Measurements from ENCODE around the gene MRTFA. TPM values are rescaled to one million over a fixed set of nuclear protein-coding genes. Genes with fewer than 3 reads are reported as not detected.

Gene MRTFA
- total RNA-seq, 4 donors from 2014 or later: 81.6 to 109 (median 94.5) TPM

DNA sequence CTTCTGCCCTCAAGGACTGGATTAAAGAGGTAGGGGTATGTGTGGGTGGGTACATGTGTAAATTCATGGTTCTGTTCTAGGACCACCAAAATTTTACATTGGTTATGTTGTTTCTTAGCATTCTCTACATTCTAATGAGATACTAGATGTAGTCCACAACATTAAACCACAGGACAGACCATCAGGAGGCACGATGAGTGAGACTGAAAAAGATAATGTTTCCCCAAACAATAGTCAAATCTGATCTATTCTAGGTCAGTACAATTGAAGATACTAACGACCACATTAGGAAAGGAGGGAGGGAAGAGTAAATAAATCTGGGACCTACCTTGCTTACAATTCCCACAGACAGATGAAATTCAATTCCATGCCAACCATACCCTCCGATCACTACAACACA is 42.2 kb downstream of the MRTFA start:
- TF ChIP-seq POLR2AphosphoS5 (IDR thresholded peaks at IDR 0.05) (no peak), POLR2A (IDR thresholded peaks at IDR 0.05) (no peak), EP300 (IDR thresholded peaks at IDR 0.05) (no peak)
- TF ChIP-seq, protein P1, sequence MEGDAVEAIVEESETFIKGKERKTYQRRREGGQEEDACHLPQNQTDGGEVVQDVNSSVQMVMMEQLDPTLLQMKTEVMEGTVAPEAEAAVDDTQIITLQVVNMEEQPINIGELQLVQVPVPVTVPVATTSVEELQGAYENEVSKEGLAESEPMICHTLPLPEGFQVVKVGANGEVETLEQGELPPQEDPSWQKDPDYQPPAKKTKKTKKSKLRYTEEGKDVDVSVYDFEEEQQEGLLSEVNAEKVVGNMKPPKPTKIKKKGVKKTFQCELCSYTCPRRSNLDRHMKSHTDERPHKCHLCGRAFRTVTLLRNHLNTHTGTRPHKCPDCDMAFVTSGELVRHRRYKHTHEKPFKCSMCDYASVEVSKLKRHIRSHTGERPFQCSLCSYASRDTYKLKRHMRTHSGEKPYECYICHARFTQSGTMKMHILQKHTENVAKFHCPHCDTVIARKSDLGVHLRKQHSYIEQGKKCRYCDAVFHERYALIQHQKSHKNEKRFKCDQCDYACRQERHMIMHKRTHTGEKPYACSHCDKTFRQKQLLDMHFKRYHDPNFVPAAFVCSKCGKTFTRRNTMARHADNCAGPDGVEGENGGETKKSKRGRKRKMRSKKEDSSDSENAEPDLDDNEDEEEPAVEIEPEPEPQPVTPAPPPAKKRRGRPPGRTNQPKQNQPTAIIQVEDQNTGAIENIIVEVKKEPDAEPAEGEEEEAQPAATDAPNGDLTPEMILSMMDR (IDR thresholded peaks at IDR 0.05): no peak
- H3K27me3 ChIP-seq: no peaks in the 10 kb centered on the region
- H3K27ac ChIP-seq: no peak overlapping the region
- WGBS: 80% methylated on average over 3 of the region's 3 CpGs
- H3K4me1 ChIP-seq: peaks cover 49% of the 10 kb centered on the region
- no peak overlapping the region for H3K4me3 ChIP-seq
- no peak for DNase-seq (ENCODE audit: low spot score in 2 of 2)
- H3K36me3 ChIP-seq: no peaks in the 10 kb centered on the region
- H3K9me3 ChIP-seq: no peaks in the 10 kb centered on the region

DNA sequence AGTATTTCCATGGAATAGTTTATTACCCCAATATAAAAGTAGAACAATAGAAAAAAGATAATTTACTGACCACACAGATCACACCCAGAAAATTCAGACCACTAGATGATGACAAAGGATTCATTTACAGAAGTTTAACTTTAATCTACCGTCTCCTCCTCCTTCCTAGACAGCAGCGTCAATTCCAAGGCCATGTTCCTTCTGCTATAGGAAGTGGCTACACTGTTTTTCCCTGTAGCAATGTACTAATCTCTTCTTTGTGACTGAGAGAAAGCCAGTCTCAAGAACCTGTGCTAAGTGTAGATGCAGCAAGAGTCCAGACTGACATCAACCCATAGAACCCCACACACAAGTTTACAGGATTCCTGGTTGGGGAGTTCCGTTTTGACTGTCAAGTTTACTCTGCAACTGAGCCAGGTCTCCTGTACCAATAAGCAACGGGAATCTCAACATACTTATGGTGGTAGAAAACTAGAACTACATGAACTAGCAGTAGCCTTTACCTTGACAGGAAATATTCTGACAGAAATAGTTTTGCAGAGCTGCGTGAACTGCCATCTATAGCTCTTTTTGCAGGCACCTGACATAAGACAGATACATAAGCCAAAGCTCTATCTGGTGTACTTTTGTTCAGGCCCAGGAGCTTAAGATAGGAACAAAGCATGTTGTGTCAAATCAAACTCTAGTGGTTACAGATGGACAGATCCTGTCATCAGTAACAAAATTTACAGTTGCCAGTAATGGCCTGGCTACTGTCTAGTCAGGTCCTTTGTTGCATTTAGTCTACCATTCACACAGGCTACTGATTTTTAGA is 42.9 kb downstream of the MRTFA start:
- no peaks in the 10 kb centered on the region for H3K27me3 ChIP-seq
- WGBS: 61% methylated on average over 5 of the region's 5 CpGs
- H3K4me3 ChIP-seq: no peak overlapping the region
- no peak overlapping the region for H3K27ac ChIP-seq
- H3K36me3 ChIP-seq: no peaks in the 10 kb centered on the region
- TF ChIP-seq, protein P1 (IDR thresholded peaks at IDR 0.05): no peak
- TF ChIP-seq POLR2A (IDR thresholded peaks at IDR 0.05) (no peak), POLR2AphosphoS5 (IDR thresholded peaks at IDR 0.05) (no peak), EP300 (IDR thresholded peaks at IDR 0.05) (no peak)
- H3K4me1 ChIP-seq: peaks cover 48% of the 10 kb centered on the region
- DNase-seq (ENCODE audit: low spot score in 2 of 2): no peak
- H3K9me3 ChIP-seq: no peaks in the 10 kb centered on the region

DNA sequence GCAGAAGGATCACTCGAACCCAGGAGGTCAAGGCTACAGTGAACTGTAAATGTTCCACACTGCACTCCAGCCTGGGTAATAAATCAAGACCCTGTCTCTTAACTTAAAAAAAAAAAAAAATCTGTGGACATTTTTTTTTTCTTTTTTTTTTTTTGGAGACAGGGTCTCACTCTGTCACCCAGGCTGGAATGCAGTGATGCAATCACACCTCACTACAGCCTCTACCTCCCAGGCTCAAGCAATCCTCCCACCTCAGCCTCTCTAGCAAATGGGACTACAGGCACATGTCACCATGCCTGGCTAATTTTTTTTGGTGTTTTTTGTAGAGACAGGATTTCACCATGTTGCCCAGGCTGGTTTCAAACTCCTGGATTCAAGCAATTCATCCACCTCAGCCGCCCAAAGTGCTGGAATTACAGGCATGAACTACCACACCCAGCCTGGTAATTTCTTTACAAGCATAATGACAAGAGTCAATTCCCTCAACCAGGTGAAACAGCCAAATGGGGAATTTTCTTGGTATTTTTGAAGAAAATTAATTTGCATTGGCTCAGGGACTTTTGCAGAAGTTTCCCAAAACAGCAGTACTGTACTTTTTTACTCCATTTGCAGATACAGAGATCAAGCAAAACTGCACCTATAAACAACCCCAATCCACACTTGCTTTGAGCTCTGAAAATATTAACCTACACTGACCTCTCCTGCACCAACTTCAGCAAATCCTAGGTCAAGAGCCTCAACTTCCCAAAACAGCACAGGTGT is 44.0 kb downstream of the MRTFA start:
- Histone ChIP-seq H3K36me3 (peaks cover 1% of the 10 kb centered on the region), H3K9me3 (no peaks in the 10 kb centered on the region), H3K4me1 (peaks cover 37% of the 10 kb centered on the region), H3K27ac (no peak overlapping the region), H3K27me3 (no peaks in the 10 kb centered on the region), H3K4me3 (no peak overlapping the region)
- no peak for DNase-seq (ENCODE audit: low spot score in 2 of 2)
- 54% methylated on average over 2 of the region's 2 CpGs for WGBS
- TF ChIP-seq EP300 (IDR thresholded peaks at IDR 0.05): no peak
- TF ChIP-seq, protein P1 (IDR thresholded peaks at IDR 0.05): no peak
- TF ChIP-seq POLR2AphosphoS5 (IDR thresholded peaks at IDR 0.05): no peak
- no peak for TF ChIP-seq POLR2A (IDR thresholded peaks at IDR 0.05)

DNA sequence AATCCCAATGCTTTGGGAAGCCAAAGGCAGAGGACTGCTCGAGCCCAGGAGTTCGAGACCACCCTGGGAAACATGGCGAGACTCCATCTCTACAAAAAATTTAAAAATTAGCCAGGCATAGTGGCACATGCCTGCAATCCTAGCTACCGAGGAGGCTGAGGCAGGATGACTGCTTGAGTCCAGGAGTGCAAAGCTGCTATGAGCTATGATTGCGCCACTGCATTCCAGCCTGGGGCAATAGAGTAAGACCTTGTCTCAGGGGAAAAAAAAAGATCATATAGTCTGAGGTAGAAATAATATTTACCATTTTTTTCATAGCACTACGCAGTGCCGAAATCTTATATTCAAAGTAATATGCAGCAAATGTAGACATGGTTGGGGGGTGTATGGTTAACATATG is 47.8 kb downstream of the MRTFA start:
- Histone ChIP-seq H3K4me3 (no peak overlapping the region), H3K9me3 (no peaks in the 10 kb centered on the region), H3K36me3 (peaks cover 8% of the 10 kb centered on the region), H3K4me1 (peaks cover 16% of the 10 kb centered on the region), H3K27me3 (no peaks in the 10 kb centered on the region), H3K27ac (no peak overlapping the region)
- no peak for TF ChIP-seq POLR2A (IDR thresholded peaks at IDR 0.05)
- TF ChIP-seq EP300 (IDR thresholded peaks at IDR 0.05): no peak
- TF ChIP-seq, protein P1 (IDR thresholded peaks at IDR 0.05): no peak
- no peak for TF ChIP-seq POLR2AphosphoS5 (IDR thresholded peaks at IDR 0.05)
- DNase-seq (ENCODE audit: low spot score in 2 of 2): no peak
- 86% methylated on average over 7 of the region's 7 CpGs for WGBS

DNA sequence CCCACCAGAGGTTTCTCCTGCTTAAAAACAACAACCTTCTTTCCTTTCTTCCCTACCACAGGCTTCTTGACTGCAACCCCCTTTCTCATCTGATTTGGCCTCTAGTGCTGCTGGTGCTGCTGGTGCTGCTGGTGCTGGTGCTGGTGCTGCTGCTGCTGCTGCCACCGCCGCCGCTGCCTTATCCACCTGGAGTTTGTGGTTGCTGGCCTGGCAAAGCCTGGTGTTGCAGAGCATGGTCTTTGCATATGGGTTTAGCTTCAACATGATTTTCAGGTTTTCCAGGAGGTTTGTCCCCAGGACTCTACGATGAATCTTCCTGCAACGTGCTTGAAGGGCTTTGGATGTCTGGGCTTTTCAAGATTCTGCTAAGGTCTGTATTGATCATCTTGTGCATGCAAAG is 49.7 kb downstream of the MRTFA start:
- Histone ChIP-seq H3K4me3 (no peak overlapping the region), H3K27ac (no peak overlapping the region), H3K9me3 (no peaks in the 10 kb centered on the region), H3K36me3 (peaks cover 8% of the 10 kb centered on the region), H3K27me3 (no peaks in the 10 kb centered on the region), H3K4me1 (peaks cover 18% of the 10 kb centered on the region)
- 87% methylated on average over 5 of the region's 5 CpGs for WGBS
- TF ChIP-seq POLR2A (IDR thresholded peaks at IDR 0.05) (no peak), POLR2AphosphoS5 (IDR thresholded peaks at IDR 0.05) (no peak), EP300 (IDR thresholded peaks at IDR 0.05) (no peak)
- TF ChIP-seq, protein P1 (IDR thresholded peaks at IDR 0.05): no peak
- no peak for DNase-seq (ENCODE audit: low spot score in 2 of 2)
